Measurements from ENCODE around the gene NDUFAF3. TPM values are rescaled to one million over a fixed set of nuclear protein-coding genes. Genes with fewer than 3 reads are reported as not detected.
"Not testable (repeated sequence)": the region's sequence is repeated elsewhere in the genome, so short reads cannot be mapped to it uniquely, and the experiment has no call there.

The NDUFAF3 gene
- total RNA-seq, 4 donors from 2014 or later, result 50.8 to 88.1 (median 54.1) TPM

GRCh38 chr3:49005998-49006397 is 15.9 kb upstream of the NDUFAF3 start:
- peaks cover 7 to 32% (median 13%) of the 10 kb centered on the region in 3 donors for H3K4me1 ChIP-seq
- TF ChIP-seq POLR2A (IDR thresholded peaks at IDR 0.05), result no peak
- TF ChIP-seq, protein P1, sequence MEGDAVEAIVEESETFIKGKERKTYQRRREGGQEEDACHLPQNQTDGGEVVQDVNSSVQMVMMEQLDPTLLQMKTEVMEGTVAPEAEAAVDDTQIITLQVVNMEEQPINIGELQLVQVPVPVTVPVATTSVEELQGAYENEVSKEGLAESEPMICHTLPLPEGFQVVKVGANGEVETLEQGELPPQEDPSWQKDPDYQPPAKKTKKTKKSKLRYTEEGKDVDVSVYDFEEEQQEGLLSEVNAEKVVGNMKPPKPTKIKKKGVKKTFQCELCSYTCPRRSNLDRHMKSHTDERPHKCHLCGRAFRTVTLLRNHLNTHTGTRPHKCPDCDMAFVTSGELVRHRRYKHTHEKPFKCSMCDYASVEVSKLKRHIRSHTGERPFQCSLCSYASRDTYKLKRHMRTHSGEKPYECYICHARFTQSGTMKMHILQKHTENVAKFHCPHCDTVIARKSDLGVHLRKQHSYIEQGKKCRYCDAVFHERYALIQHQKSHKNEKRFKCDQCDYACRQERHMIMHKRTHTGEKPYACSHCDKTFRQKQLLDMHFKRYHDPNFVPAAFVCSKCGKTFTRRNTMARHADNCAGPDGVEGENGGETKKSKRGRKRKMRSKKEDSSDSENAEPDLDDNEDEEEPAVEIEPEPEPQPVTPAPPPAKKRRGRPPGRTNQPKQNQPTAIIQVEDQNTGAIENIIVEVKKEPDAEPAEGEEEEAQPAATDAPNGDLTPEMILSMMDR (IDR thresholded peaks at IDR 0.05), result no peak
- peak overlapping the region in 2 of 4 donors; percentile 58 to 73 for H3K4me3 ChIP-seq
- DNase-seq, result no peak
- H3K27ac ChIP-seq, result peak overlapping the region in 2 of 4 donors; percentile 91 to 98
- WGBS, 2 donors, result 88 to 92% methylated on average over 2 to 5 of the region's 5 CpGs
- no peaks in the 10 kb centered on the region for H3K27me3 ChIP-seq
- H3K9me3 ChIP-seq, result no peaks in the 10 kb centered on the region
- intact Hi-C loops (cut with DNase I), result no loop called here
- H3K36me3 ChIP-seq, result peaks cover 0 to 10% (median 0%) of the 10 kb centered on the region in 3 donors

GRCh38 chr3:49006408-49007067 is 15.4 kb upstream of the NDUFAF3 start:
- TF ChIP-seq, protein P1 (IDR thresholded peaks at IDR 0.05), result no peak
- TF ChIP-seq POLR2A (IDR thresholded peaks at IDR 0.05), result no peak
- Histone ChIP-seq H3K9me3 (no peaks in the 10 kb centered on the region), H3K27me3 (no peaks in the 10 kb centered on the region), H3K4me1 (peaks cover 7 to 36% (median 13%) of the 10 kb centered on the region in 3 donors), H3K36me3 (peaks cover 0 to 16% (median 0%) of the 10 kb centered on the region in 3 donors), H3K27ac (peak overlapping the region; percentile 84 to 98 (median 94)), H3K4me3 (peak overlapping the region; percentile 46 to 90 (median 66))
- 2 to 7% methylated on average over 4 to 11 of the region's 32 CpGs for WGBS, 2 donors
- intact Hi-C loops (cut with DNase I), result no loop called here
- no peak for DNase-seq

DNA sequence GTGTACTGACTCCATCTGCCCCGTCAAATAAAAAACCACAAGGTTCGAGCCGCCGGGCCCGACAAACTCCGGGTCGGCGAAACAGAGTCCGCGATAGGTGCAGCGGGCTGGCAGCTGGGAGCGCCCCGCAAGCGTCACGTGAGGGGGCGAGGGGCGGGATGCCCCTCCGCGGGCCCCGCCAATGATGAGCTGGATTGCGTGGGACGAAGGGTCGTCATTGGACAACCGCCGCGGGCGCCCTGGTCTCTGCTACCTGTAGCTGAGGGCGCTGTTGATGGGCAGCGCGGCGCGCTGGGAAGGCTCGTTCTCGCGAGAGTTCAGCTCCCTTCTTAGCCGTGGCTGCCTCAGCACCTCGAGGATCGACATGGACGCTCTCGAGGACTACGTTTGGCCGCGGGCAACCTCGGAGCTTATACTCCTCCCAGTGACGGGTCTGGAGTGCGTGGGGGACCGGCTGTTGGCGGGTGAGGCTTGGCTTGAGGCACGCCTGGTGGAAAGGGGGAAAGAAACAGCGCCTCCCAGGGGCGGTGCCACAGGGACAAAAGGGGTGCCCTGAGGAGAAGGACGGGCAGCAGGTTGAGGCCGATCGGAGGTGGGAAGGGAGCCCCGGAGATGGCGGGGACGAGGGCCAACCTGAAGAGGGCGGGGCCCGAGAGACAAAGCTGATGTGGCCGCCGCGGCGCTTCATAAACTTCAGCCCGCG is 14.7 kb upstream of the NDUFAF3 start, which contains the start of gene WDR6:
WDR6 (plus strand) TSS at position 324 of the 703 bp plus-strand sequence; CDS start at position 365, 41 bp downstream.
- peaks cover 0 to 23% (median 0%) of the 10 kb centered on the region in 3 donors for H3K36me3 ChIP-seq
- intact Hi-C loops (cut with DNase I), result no loop called here

GRCh38 chr3:49007771-49008528 is 14.0 kb upstream of the NDUFAF3 start:
- WGBS, 2 donors, result 19 to 37% methylated on average over 11 to 18 of the region's 41 CpGs
- H3K4me1 ChIP-seq, result peaks cover 7 to 50% (median 20%) of the 10 kb centered on the region in 3 donors
- no peaks in the 10 kb centered on the region for H3K27me3 ChIP-seq
- TF ChIP-seq, protein P1 (IDR thresholded peaks at IDR 0.05), result no peak
- TF ChIP-seq POLR2A (IDR thresholded peaks at IDR 0.05), result peak in 1 of 4 donors; percentile 16
- H3K4me3 ChIP-seq, result peak overlapping the region; percentile 46 to 90 (median 66)
- H3K27ac ChIP-seq, result peak overlapping the region; percentile 84 to 98 (median 94)
- intact Hi-C loops (cut with DNase I), result no loop called here
- DNase-seq, result peak; percentile 55
- peaks cover 0 to 25% (median 0%) of the 10 kb centered on the region in 3 donors for H3K36me3 ChIP-seq
- H3K9me3 ChIP-seq, result no peaks in the 10 kb centered on the region

More for the DNA sequence above, 14.7 kb upstream of the NDUFAF3 start, which contains the start of gene WDR6:
- 0% methylated on average over 13 to 37 of the region's 65 CpGs for WGBS, 2 donors
- H3K4me1 ChIP-seq, result peaks cover 7 to 42% (median 17%) of the 10 kb centered on the region in 3 donors
- no peaks in the 10 kb centered on the region for H3K27me3 ChIP-seq
- H3K9me3 ChIP-seq, result no peaks in the 10 kb centered on the region
- H3K27ac ChIP-seq, result peak within 1 kb of the TSS; percentile 84 to 98 (median 94)
- peak; percentile 77 for DNase-seq
- H3K4me3 ChIP-seq, result peak within 1 kb of the TSS; percentile 46 to 90 (median 66)
- TF ChIP-seq POLR2A (IDR thresholded peaks at IDR 0.05), result peak in 2 of 4 donors; percentile 41 to 71
- TF ChIP-seq, protein P1 (IDR thresholded peaks at IDR 0.05), result peak in 5 of 6 experiments; percentile 45 to 56 (median 52)

- H3K9me3 ChIP-seq; DNase-seq; intact Hi-C loops (cut with DNase I); H3K27me3 ChIP-seq: not testable (repeated sequence)
- peaks cover 0 to 32% (median 0%) of the 10 kb centered on the region in 3 donors for H3K36me3 ChIP-seq
- WGBS, 2 donors, result 85 to 88% methylated on average over 4 to 5 of the region's 5 CpGs
- H3K4me1 ChIP-seq, result peaks cover 7 to 57% (median 23%) of the 10 kb centered on the region in 3 donors
- peak overlapping the region; percentile 84 to 98 (median 94) for H3K27ac ChIP-seq
- H3K4me3 ChIP-seq, result peak overlapping the region in 3 of 4 donors; percentile 58 to 90 (median 73)
Measured at GRCh38 chr3:49008627-49009026, 13.3 kb upstream of the NDUFAF3 start.

Measured in esophagus squamous epithelium (tissue), 5 donors.